Measurements from ENCODE around the gene WDPCP. TPM values are rescaled to one million over a fixed set of nuclear protein-coding genes. Genes with fewer than 3 reads are reported as not detected.

WDPCP gene
- total and polyA plus RNA-seq, 2 of the 8 experiments (the other 6 are each of a cell fraction or from before 2014, with no cell fraction given), result 9.3 to 25.8 TPM

DNA sequence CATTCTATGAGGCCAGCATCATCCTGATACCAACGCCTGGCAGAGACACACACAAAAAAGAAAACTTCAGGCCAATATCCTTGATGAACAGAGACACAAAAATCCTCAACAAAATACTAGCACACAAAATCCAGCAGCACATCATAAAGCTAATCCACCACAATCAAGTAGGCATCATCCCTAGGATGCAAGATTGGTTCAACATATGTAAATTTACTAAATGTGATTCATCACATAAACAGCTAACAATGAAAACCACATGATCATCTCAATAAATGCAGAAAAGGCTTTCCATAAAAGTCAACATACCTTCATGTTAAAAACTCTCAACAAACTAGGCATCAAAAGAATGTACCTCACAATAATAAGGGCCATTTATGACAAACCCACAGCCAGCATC is 65.3 kb downstream of the WDPCP start (continued):
- no peak for TF ChIP-seq TAF7 (optimal IDR thresholded peaks at IDR 0.05; ENCODE audit: borderline replicate concordance, low read depth, low read length)
- no peak for TF ChIP-seq JUN (IDR thresholded peaks at IDR 0.05; ENCODE audit: low read depth, low read length)
- no peak for TF ChIP-seq CBX5 (IDR thresholded peaks at IDR 0.05; ENCODE audit: low read depth, low read length)
- no peak for TF ChIP-seq CEBPB (IDR thresholded peaks at IDR 0.05; ENCODE audit: low read depth, low read length)
- TF ChIP-seq E2F6 (IDR thresholded peaks at IDR 0.05), result no peak
- no peak for TF ChIP-seq HDAC2 (IDR thresholded peaks at IDR 0.05; ENCODE audit: borderline replicate concordance in 1 of 2, low read depth in 2 of 2, low read length in 2 of 2)
